Measurements from ENCODE around the gene FRMD5.
"Not testable (repeated sequence)": the region's sequence is repeated elsewhere in the genome, so short reads cannot be mapped to it uniquely, and the experiment has no call there.

Gene FRMD5

DNA sequence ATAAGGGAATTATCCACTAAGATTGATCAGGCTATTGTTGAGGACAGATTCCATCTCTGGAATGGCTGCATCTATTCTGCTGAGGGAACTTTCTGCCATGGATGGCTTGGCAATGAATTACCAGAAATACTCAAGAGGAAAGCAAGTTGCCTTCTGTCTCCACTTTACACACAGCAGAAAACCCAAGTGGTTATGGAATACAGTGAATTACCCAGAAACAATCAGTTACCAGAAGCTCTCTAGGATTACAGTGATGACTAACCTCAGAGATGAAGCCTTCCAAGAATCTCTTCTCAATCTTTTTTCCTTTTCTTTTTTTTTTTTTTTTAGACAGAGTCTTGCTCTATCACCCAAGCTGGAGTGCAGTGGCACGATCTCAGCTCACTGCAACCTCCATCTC lies 185.0 kb downstream of the FRMD5 start:
- H3K27ac ChIP-seq, result no peak overlapping the region
- TF ChIP-seq, protein P1, sequence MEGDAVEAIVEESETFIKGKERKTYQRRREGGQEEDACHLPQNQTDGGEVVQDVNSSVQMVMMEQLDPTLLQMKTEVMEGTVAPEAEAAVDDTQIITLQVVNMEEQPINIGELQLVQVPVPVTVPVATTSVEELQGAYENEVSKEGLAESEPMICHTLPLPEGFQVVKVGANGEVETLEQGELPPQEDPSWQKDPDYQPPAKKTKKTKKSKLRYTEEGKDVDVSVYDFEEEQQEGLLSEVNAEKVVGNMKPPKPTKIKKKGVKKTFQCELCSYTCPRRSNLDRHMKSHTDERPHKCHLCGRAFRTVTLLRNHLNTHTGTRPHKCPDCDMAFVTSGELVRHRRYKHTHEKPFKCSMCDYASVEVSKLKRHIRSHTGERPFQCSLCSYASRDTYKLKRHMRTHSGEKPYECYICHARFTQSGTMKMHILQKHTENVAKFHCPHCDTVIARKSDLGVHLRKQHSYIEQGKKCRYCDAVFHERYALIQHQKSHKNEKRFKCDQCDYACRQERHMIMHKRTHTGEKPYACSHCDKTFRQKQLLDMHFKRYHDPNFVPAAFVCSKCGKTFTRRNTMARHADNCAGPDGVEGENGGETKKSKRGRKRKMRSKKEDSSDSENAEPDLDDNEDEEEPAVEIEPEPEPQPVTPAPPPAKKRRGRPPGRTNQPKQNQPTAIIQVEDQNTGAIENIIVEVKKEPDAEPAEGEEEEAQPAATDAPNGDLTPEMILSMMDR (IDR thresholded peaks at IDR 0.05), result no peak
- TF ChIP-seq ZFX (IDR thresholded peaks at IDR 0.05; ENCODE audit: borderline replicate concordance), result no peak

DNA sequence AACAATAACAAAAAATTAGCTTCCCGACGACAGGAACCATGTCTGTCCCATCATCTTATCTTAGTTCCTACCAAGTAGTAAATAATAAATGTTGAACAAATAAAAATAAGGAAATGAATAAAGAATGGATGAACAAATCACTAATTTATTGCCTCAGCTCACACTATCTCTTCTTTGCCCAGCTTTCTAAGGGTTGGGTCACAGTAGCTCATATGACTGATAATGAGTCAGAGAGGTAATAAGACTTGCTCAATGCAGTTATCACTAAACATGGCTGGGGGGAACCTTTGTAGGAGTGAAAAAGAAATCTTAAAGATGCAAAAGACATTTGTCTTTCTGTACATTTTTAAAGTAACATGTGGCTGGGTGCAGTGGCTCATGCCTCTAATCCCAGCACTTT lies 186.0 kb downstream of the FRMD5 start:
- no peak overlapping the region for H3K27ac ChIP-seq
- TF ChIP-seq ZFX (IDR thresholded peaks at IDR 0.05; ENCODE audit: borderline replicate concordance), result no peak
- TF ChIP-seq, protein P1 (IDR thresholded peaks at IDR 0.05), result no peak

DNA sequence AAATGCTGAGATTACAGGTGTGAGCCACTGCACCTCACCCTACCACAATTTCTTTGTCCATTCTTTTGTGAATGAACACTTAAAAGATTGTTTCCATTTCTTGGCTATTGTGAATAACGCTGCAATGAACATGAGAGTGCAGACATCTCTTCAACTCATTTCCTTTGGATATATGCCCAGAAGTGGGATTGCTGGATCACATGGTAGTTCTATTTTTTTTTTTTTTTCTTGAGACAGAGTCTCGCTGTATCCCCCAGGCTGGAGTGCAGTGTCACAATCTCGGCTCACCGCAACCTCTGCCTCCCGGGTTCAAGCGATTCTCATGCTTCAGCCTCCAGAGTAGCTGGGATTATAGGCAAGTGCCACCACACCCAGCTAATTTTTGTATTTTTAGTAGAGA lies 194.8 kb downstream of the FRMD5 start:
- H3K27ac ChIP-seq, result not testable (repeated sequence)

DNA sequence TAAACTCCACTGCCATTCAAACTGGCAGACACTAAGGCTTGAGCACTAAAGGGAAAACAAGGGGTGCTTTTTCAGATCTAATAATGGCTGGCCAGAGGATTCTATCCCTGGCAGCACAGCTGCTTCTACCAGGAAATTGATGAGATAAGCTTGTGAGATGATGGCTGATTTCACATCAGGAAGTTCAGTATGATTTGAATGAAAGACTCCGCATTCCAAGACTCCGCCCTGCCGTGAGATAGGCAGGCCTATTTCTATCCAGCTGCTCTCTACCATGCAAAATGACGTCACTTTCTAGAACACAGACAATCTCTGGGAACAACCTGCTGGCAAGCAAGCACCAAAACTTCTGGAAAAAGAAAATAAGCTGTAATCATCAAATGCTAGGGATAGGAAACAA lies 196.5 kb downstream of the FRMD5 start:
- H3K27ac ChIP-seq, result no peak overlapping the region
- TF ChIP-seq, protein P1 (IDR thresholded peaks at IDR 0.05), result no peak
- no peak for TF ChIP-seq ZFX (IDR thresholded peaks at IDR 0.05; ENCODE audit: borderline replicate concordance)

DNA sequence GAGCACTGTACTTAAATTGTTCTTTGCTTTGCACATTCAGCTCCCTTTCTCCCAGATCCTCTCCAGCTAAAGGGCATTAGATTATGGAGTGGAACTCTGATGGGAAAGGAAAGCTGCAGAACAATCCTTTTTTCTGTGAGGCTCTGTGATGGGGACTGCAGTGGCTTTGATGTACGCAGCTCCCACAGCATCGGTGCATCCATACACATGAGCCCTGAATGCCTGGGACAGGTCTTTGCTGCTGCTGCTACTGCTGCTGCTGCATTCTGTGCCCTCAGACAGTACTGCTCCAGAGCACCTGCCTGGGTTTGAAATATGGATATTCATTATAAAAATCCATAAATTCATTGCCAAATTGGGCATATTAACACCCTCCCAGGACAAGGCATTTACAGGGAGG lies 203.9 kb downstream of the FRMD5 start:
- TF ChIP-seq, protein P1 (IDR thresholded peaks at IDR 0.05), result no peak
- TF ChIP-seq ZFX (IDR thresholded peaks at IDR 0.05; ENCODE audit: borderline replicate concordance), result no peak

DNA sequence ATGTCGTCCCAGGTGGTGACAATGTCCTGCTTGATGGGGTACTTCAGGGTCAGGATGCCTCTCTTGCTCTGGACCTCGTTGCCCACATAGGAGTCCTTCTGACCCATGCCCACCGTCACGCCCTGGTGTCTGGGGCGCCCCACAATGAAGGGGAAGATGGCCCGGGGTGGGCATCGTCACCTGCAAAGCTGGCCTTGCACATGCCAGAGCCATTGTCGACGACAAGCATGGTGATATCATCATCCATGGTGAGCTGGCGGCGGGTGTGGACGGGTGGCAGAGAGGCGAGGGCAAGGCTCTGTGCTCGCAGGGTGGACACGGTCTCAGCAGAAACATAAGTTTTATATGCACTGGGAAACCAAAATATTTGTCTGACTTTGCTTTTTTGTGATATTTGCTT lies 205.1 kb downstream of the FRMD5 start:
- TF ChIP-seq, protein P1 (IDR thresholded peaks at IDR 0.05), result no peak
- no peak for TF ChIP-seq ZFX (IDR thresholded peaks at IDR 0.05; ENCODE audit: borderline replicate concordance)
- H3K27ac ChIP-seq, result no peak overlapping the region

More for the DNA sequence above, 203.9 kb downstream of the FRMD5 start:
- no peak overlapping the region for H3K27ac ChIP-seq

DNA sequence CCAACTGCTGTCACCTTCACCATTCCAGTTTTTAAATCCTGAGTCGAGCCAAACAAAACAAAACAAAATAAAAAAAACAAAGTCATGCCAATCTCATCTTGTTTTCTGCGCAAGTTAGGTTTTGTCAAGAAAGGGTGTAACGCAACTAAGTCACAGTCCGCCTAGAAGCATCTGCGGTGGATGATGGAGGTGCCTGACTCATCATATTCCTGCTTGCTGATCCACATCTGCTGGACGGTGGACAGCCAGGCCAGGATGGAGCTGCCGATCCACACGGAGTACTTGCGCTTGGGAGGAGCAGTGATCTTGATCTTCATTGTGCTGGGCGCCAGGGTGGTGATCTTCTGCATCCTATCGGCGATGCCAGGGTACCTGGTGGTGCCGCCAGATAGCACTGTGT lies 206.2 kb downstream of the FRMD5 start:
- TF ChIP-seq ZFX (IDR thresholded peaks at IDR 0.05; ENCODE audit: borderline replicate concordance), result no peak
- TF ChIP-seq, protein P1 (IDR thresholded peaks at IDR 0.05), result no peak
- H3K27ac ChIP-seq, result no peak overlapping the region

DNA sequence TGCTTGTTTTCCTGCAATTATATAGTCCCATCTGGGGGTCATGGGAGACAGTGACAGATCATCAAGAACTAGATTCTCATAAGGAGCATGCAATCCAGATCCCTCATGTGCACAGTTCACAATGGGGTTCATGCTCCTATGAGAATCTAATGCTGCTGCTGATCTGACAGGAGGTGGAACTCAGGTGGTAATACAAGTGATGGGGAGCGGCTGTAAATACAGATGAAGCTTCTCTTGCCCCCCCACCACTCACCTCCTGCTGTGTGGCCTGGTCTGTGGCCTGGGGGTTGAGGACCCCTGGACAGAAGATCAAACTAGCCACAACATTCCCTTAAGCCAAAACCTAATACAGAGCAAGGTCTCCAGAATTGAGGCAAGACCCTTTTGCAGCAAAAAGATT lies 207.1 kb downstream of the FRMD5 start:
- H3K27ac ChIP-seq, result no peak overlapping the region

More for the DNA sequence above, 207.1 kb downstream of the FRMD5 start:
- TF ChIP-seq ZFX (IDR thresholded peaks at IDR 0.05; ENCODE audit: borderline replicate concordance), result no peak
- TF ChIP-seq, protein P1 (IDR thresholded peaks at IDR 0.05), result no peak
